Measurements from ENCODE around the gene ARHGAP24.
A peak's percentile ranks its signal among the peaks of the same experiment; 100 is the strongest.

ARHGAP24 gene

GRCh38 chr4:85776096-85776495 lies 301.1 kb downstream of the ARHGAP24 start:
- Histone ChIP-seq H2BK120ac (ENCODE audit: insufficient read depth, low read length, poor library complexity) (no peak overlapping the region), H2AFZ (ENCODE audit: insufficient read depth, low read length, poor library complexity) (no peak overlapping the region), H3K23ac (ENCODE audit: low read length) (no peak overlapping the region), H4K8ac (ENCODE audit: low read depth, low read length) (no peak overlapping the region), H3K4me3 (ENCODE audit: low read depth, low read length) (no peak overlapping the region), H4K12ac (ENCODE audit: low read depth, low read length) (no peak overlapping the region), H3K36me3 (ENCODE audit: control insufficient read depth in 1 of 2, insufficient read depth in 2 of 2, low read length in 2 of 2) (no peaks in the 10 kb centered on the region), H3K9ac (ENCODE audit: low read length) (no peak overlapping the region), H2BK5ac (ENCODE audit: low read depth, low read length, poor library complexity) (no peak overlapping the region), H3K4ac (ENCODE audit: low read depth, low read length) (no peak overlapping the region), H2AK5ac (ENCODE audit: low read length) (no peak overlapping the region), H3K79me1 (ENCODE audit: low read length) (no peaks in the 10 kb centered on the region), H4K91ac (ENCODE audit: low read depth, low read length) (no peak overlapping the region), H3K27me3 (ENCODE audit: insufficient read depth, low read length) (no peaks in the 10 kb centered on the region), H3K4me1 (ENCODE audit: control insufficient read depth in 1 of 2, insufficient read depth in 2 of 2, low read length in 2 of 2) (peaks cover 0 to 3% of the 10 kb centered on the region in 2 experiments), H3K27ac (ENCODE audit: low read depth, low read length) (peak overlapping the region; percentile 27), H3K4me2 (ENCODE audit: low read length) (no peak overlapping the region), H2BK12ac (ENCODE audit: low read length) (no peak overlapping the region), H3K18ac (ENCODE audit: low read length) (no peak overlapping the region), H3K79me2 (ENCODE audit: control insufficient read depth, insufficient read depth, low read length, poor library complexity) (no peaks in the 10 kb centered on the region), H3K14ac (ENCODE audit: low read length) (no peak overlapping the region), H3K9me3 (ENCODE audit: insufficient read depth, low read depth, low read length) (no peaks in the 10 kb centered on the region)
- no CpG with 5 or more reads among the region's 2 CpGs for WGBS (ENCODE audit: extremely low coverage, insufficient coverage, insufficient read length)
- DNase-seq: no peak

GRCh38 chr4:85776579-85776978 lies 301.6 kb downstream of the ARHGAP24 start:
- Histone ChIP-seq H3K4me2 (ENCODE audit: low read length) (no peak overlapping the region), H2AK5ac (ENCODE audit: low read length) (no peak overlapping the region), H3K4me3 (ENCODE audit: low read depth, low read length) (no peak overlapping the region), H4K8ac (ENCODE audit: low read depth, low read length) (no peak overlapping the region), H3K18ac (ENCODE audit: low read length) (no peak overlapping the region), H2AFZ (ENCODE audit: insufficient read depth, low read length, poor library complexity) (no peak overlapping the region), H3K79me1 (ENCODE audit: low read length) (no peaks in the 10 kb centered on the region), H2BK120ac (ENCODE audit: insufficient read depth, low read length, poor library complexity) (no peak overlapping the region), H4K91ac (ENCODE audit: low read depth, low read length) (no peak overlapping the region), H3K27me3 (ENCODE audit: insufficient read depth, low read length) (no peaks in the 10 kb centered on the region), H3K36me3 (ENCODE audit: control insufficient read depth in 1 of 2, insufficient read depth in 2 of 2, low read length in 2 of 2) (no peaks in the 10 kb centered on the region), H3K23ac (ENCODE audit: low read length) (no peak overlapping the region), H3K4me1 (ENCODE audit: control insufficient read depth in 1 of 2, insufficient read depth in 2 of 2, low read length in 2 of 2) (peaks cover 0 to 3% of the 10 kb centered on the region in 2 experiments), H3K9ac (ENCODE audit: low read length) (no peak overlapping the region), H3K27ac (ENCODE audit: low read depth, low read length) (peak overlapping the region; percentile 27), H2BK12ac (ENCODE audit: low read length) (no peak overlapping the region), H4K12ac (ENCODE audit: low read depth, low read length) (no peak overlapping the region), H2BK5ac (ENCODE audit: low read depth, low read length, poor library complexity) (no peak overlapping the region), H3K9me3 (ENCODE audit: insufficient read depth, low read depth, low read length) (no peaks in the 10 kb centered on the region), H3K4ac (ENCODE audit: low read depth, low read length) (no peak overlapping the region), H3K79me2 (ENCODE audit: control insufficient read depth, insufficient read depth, low read length, poor library complexity) (no peaks in the 10 kb centered on the region), H3K14ac (ENCODE audit: low read length) (no peak overlapping the region)
- DNase-seq: no peak
- WGBS (ENCODE audit: extremely low coverage, insufficient coverage, insufficient read length): no CpG with 5 or more reads among the region's 1 CpG

GRCh38 chr4:85777908-85778631 lies 303.1 kb downstream of the ARHGAP24 start:
- Histone ChIP-seq H3K4ac (ENCODE audit: low read depth, low read length) (no peak overlapping the region), H3K4me1 (ENCODE audit: control insufficient read depth in 1 of 2, insufficient read depth in 2 of 2, low read length in 2 of 2) (peaks cover 0 to 3% of the 10 kb centered on the region in 2 experiments), H3K18ac (ENCODE audit: low read length) (no peak overlapping the region), H3K9ac (ENCODE audit: low read length) (no peak overlapping the region), H3K36me3 (ENCODE audit: control insufficient read depth in 1 of 2, insufficient read depth in 2 of 2, low read length in 2 of 2) (no peaks in the 10 kb centered on the region), H4K12ac (ENCODE audit: low read depth, low read length) (no peak overlapping the region), H4K8ac (ENCODE audit: low read depth, low read length) (no peak overlapping the region), H3K4me3 (ENCODE audit: low read depth, low read length) (no peak overlapping the region), H4K91ac (ENCODE audit: low read depth, low read length) (no peak overlapping the region), H2AK5ac (ENCODE audit: low read length) (no peak overlapping the region), H3K27ac (ENCODE audit: low read depth, low read length) (no peak overlapping the region), H3K4me2 (ENCODE audit: low read length) (no peak overlapping the region), H2AFZ (ENCODE audit: insufficient read depth, low read length, poor library complexity) (no peak overlapping the region), H3K23ac (ENCODE audit: low read length) (no peak overlapping the region), H2BK5ac (ENCODE audit: low read depth, low read length, poor library complexity) (no peak overlapping the region), H2BK12ac (ENCODE audit: low read length) (no peak overlapping the region), H2BK120ac (ENCODE audit: insufficient read depth, low read length, poor library complexity) (no peak overlapping the region), H3K79me2 (ENCODE audit: control insufficient read depth, insufficient read depth, low read length, poor library complexity) (no peaks in the 10 kb centered on the region), H3K9me3 (ENCODE audit: insufficient read depth, low read depth, low read length) (no peaks in the 10 kb centered on the region), H3K79me1 (ENCODE audit: low read length) (no peaks in the 10 kb centered on the region), H3K14ac (ENCODE audit: low read length) (no peak overlapping the region), H3K27me3 (ENCODE audit: insufficient read depth, low read length) (no peaks in the 10 kb centered on the region)
- WGBS (ENCODE audit: extremely low coverage, insufficient coverage, insufficient read length): no CpG with 5 or more reads among the region's 3 CpGs
- peak in 1 of 2 donors; percentile 78 for DNase-seq

- H3K4me2 ChIP-seq (ENCODE audit: low read length): no peak overlapping the region
- no peak overlapping the region for H3K27ac ChIP-seq (ENCODE audit: low read depth, low read length)
- H3K14ac ChIP-seq (ENCODE audit: low read length): no peak overlapping the region
- WGBS (ENCODE audit: extremely low coverage, insufficient coverage, insufficient read length): no CpG with 5 or more reads among the region's 3 CpGs
- H4K8ac ChIP-seq (ENCODE audit: low read depth, low read length): no peak overlapping the region
- no peaks in the 10 kb centered on the region for H3K9me3 ChIP-seq (ENCODE audit: insufficient read depth, low read depth, low read length)
- H2AFZ ChIP-seq (ENCODE audit: insufficient read depth, low read length, poor library complexity): no peak overlapping the region
- H3K27me3 ChIP-seq (ENCODE audit: insufficient read depth, low read length): no peaks in the 10 kb centered on the region
- H2BK120ac ChIP-seq (ENCODE audit: insufficient read depth, low read length, poor library complexity): no peak overlapping the region
- H3K18ac ChIP-seq (ENCODE audit: low read length): no peak overlapping the region
- H3K79me2 ChIP-seq (ENCODE audit: control insufficient read depth, insufficient read depth, low read length, poor library complexity): no peaks in the 10 kb centered on the region
- no peak for DNase-seq
- H2BK5ac ChIP-seq (ENCODE audit: low read depth, low read length, poor library complexity): no peak overlapping the region
- no peak overlapping the region for H3K4me3 ChIP-seq (ENCODE audit: low read depth, low read length)
- no peak overlapping the region for H4K12ac ChIP-seq (ENCODE audit: low read depth, low read length)
- no peak overlapping the region for H2AK5ac ChIP-seq (ENCODE audit: low read length)
- H2BK12ac ChIP-seq (ENCODE audit: low read length): no peak overlapping the region
- H3K23ac ChIP-seq (ENCODE audit: low read length): no peak overlapping the region
- H3K36me3 ChIP-seq (ENCODE audit: control insufficient read depth in 1 of 2, insufficient read depth in 2 of 2, low read length in 2 of 2): no peaks in the 10 kb centered on the region
- H3K4ac ChIP-seq (ENCODE audit: low read depth, low read length): no peak overlapping the region
- no peak overlapping the region for H3K9ac ChIP-seq (ENCODE audit: low read length)
- H3K79me1 ChIP-seq (ENCODE audit: low read length): no peaks in the 10 kb centered on the region
- H3K4me1 ChIP-seq (ENCODE audit: control insufficient read depth in 1 of 2, insufficient read depth in 2 of 2, low read length in 2 of 2): peaks cover 0 to 3% of the 10 kb centered on the region in 2 experiments
- H4K91ac ChIP-seq (ENCODE audit: low read depth, low read length): no peak overlapping the region
These were observed 303.7 kb downstream of the ARHGAP24 start for GRCh38 chr4:85778632-85779131.
